HG02852 (cell line): ENCODE data around the gene ZBTB16.

ENCODE experiments used
- ATAC-seq: cut with Tn5 transposase; IDR thresholded peaks from one replicate; pipeline ENCODE4 v1.9.1; 2021; ENCODE audit warnings: mild to moderate bottlenecking, moderate library complexity; ENCODE audit not compliant: unreplicated experiment

ZBTB16 gene

DNA sequence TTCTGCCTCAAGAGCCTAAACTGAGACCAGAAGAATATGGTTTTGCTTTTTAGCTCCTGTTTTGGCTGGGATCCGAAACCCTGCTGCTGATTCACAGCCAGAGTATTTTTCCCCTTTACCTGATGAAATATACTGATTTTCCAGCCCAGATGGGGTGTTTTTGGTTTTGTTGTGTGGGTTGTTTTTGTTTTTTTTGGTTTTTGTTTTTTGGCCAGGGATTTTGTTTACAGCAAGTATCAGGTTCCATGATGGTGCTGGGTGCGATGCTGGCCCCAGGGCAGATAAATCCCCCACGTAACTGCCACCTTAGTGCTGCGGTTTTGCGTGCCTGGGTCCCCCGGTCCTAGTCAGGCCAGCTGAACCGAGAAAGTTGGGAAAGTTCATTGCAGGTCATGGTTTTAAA, 103.7 kb downstream of the ZBTB16 start:
- no peak for ATAC-seq

DNA sequence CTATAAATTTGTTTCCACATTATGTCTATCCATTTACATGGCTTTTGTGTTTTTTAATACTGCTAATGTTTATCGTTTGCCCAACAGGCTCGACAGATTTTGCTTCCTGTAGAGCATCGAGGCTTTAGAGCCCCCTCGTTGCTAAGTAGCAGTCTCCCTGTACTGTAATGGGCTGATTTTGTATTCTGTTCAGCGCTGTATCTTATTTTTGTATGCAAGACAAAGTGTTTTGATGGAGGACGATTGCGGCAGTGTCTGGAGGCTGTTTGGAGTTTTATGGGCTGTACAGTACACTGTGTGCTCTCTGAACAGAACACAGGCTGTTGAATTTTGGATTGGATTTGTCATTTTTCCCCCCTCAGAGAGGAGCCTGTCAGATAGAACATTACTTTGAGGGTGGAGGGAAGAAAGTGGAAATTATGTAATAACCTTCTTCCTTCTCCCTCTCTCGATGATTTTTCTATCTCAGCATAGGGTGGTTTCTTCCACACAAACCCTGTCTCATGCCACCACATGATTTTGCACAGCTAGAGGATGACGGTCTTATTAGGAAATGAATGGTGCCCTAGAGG, 104.4 kb downstream of the ZBTB16 start:
- no peak for ATAC-seq

DNA sequence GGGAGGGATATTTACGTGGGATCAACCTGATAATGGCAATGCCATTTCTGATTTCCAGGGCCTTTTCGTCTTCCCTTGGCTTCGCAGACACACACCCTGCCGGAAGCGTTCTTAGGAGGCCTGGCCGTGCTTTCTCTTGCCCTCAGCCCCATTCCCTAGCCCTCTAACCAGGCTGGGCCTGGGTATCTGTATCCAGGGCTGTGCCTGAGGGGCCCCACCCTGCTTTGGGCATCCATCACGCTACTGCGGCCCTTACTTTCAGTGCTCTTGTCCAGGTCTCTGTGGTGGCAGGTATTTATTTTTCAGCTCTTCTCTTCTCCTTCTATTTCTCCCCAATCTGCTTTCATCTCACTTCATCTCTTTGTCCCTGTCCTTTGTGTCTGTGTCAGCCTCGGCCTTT, 105.0 kb downstream of the ZBTB16 start:
- ATAC-seq, result no peak

DNA sequence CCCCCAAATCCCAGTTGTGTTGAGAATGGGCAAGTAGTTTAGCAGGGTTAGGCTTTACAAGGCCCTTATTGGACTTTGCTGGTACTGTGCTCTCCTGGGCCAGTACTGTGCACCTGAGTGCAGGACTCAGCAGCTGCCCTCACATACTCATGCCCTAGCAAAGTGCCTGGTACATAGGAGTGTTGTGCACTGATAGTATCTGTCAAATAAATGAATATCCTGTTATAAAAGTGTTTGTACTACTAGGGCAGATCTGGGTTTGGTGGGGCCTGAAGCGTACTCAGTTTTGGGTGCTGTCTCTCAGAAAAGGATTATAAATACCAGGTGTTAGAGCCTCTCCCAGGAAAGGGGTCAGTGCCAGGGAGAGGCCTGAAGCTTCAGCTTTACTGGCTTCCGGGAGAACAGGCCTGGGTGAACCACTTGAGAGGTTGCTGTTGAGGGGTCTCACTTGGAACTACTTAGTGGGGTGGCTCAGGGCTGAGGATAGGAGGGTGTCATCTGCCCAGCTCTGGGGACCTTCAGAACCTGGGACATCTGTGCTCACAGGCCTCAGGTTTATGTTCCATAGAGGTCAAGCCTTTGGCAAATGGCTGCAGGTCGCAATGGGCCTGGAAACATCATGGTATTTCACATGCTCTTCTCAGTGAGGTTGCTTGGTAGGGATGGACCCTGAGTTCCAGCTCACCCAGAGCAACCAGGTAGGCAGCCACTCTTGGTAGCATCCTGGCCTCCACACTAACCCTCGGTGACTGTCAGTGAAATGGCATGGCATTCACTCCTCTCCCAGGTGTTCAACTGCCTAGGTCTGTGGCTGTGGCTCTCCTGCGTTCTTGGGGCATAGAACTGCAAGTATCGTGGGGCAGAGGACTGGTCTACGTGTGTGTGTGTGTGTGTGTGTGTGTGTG, 106.1 kb downstream of the ZBTB16 start:
- no peak for ATAC-seq

DNA sequence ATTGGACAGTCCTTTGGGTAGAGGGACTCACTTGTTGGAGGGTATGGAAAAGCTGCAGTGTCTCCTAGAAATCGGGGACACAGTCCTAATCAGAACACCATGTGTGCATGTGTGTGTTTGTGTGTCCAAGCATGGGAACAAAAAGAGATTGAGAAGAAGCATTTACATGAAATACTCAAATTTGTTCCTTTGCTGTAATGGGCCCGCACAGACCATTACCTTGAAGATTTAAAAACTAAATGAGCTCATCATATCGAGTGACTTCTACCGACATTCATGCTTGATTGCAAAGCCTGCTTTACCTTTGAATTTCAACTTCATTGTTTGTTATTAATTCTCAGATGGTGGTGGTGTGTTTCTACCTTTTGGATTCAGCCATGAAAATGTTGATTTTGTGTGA, 106.9 kb downstream of the ZBTB16 start:
- no peak for ATAC-seq

DNA sequence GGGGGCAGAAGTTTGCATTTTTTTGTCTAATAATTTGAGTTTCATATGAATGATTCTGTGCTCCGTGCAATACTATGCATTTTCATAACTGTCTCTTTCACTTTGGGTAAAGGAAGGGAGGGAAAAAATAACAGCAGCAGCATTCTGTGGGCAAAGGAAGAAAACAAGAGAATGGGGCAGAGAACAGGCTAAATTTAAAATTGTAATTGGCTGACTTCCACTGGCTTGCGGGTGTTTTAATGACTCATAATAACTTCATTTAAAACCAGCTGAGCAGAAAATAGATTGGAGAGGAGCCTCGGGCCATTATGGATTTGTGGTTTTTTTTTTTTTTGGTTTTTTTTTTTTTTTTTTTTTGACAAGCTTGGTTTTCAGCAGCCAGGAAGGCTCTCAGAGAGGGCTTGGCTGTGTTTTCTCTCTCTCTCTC, 107.4 kb downstream of the ZBTB16 start:
- no peak for ATAC-seq

DNA sequence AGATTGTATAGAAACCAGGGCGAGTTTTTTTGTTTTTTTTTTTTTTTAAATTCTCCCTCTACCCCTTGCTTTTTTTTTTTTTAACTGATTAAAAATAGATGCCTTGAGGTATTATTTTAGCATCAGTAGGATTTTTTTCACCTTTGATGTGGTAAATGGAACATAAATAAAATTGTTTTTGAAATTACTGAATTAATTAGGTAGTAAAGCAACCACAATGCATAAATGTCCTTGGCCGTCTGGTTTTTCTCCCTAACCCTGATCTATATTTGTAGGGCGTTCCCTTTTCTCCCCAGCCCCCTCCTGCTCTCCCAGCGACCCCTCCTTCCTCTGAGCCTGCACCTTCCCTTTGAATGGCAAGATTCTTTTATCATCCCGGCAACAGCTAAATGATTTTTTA, 107.8 kb downstream of the ZBTB16 start:
- ATAC-seq, result no peak

DNA sequence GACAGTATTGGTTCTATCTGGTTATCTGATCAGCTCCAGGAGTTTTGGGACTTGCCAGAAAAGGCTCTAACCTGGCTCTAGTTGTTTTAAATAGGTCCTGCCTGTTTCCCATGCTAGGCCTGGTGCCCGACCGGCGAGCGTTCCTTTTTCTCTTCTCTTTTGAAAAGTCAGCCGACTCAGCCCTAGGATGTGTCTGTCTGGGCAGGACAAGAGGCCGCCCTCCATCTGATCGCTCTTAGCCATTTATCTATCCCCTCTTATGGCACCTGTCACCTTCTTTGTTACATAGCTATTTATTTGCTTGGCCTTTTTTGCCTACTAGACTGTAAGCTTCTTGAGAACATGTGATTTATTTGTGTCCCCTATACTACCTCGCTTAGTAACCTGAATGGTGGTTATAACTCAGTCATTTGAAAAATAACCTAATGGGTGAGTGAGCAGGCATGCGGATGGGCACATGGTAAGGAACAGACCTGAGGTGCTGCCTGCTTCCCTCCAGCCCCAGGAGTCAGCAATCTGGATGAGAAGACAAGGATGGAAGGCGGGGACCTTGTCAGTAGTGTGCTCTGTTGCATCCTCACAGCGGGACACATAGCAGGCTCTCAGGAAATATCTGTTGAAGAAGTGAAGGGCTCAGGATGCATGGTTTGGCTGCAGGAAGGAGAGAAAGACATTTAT, 108.4 kb downstream of the ZBTB16 start:
- ATAC-seq, result no peak

DNA sequence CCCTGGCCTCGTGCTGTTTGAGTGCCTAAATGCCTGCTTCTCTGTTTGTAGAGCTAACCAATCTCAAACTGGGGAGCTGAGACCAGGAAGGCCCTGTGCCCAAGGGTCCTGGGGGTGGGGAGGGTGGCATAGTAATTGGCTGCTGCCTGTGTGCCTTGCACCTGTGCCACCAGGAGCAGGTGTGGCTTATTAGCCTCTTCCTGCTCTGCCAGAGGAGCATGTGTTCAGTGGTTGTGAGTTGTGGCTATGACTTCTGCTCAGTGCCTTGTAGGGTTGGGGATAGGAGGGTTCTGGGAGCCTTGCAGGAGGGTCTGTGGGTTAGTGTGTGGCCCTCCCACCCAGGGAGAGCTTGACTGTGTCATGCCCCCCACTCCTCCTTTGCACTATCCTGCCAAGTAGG, 109.2 kb downstream of the ZBTB16 start:
- ATAC-seq, result no peak

DNA sequence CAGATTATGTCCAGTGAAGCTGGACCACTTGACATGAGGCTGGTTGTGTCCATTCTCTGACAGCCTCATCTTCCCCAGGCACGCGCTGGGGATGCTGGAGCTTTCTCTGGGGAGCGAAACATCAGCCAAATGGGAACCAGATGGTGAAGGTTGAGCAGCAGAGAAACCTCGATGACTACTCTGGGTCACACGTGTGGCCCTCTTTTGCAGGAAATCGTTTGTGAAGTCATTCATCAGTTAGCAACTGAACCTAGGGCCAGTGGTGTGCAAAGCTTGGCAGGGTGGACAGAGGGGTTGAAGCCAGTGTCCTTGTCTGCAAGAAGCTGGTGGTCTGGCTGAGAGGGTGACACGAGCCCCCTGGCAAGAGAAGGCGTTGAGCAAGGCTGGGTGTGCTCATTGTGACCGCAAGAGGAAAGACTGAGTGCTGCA, 109.8 kb downstream of the ZBTB16 start:
- no peak for ATAC-seq

DNA sequence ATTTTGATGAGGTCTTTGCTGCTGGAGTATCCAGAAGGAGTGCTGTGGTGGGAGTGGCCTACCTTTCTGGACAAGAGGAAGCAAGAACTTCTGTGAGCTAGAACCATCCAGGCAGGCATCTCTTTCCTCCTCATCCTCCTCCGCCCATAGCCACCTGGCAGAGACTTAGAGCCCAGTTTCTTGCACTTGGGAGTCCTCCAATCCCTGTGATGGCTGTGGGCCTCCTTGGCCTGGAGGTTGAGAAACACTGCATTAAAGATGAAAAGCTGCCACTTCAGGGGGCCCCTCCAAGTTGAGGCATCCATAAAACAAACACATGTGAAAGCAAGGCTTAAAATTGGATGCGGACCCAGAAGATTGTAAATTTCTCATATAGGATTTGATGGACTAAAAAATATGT, 110.3 kb downstream of the ZBTB16 start:
- ATAC-seq, result no peak

DNA sequence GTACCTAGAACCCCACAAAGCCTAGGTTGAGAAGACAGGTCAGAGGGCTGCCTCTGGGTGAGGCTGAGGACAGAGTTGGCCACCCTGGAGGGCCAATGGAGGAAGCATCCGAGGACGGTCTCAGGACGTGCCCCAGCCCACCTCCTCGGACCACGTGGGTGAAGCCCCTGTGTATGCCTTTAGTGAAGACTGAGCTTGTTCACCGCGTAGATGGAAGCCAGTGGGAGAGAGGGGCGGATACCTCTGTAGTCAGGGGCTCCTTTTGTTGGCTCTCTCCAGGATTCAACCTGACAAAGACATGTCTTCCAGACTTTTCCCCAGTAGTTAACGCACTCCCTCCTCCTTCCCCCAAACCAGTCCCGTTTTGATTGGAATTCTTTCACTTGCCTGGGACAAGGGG, 110.7 kb downstream of the ZBTB16 start:
- no peak for ATAC-seq

DNA sequence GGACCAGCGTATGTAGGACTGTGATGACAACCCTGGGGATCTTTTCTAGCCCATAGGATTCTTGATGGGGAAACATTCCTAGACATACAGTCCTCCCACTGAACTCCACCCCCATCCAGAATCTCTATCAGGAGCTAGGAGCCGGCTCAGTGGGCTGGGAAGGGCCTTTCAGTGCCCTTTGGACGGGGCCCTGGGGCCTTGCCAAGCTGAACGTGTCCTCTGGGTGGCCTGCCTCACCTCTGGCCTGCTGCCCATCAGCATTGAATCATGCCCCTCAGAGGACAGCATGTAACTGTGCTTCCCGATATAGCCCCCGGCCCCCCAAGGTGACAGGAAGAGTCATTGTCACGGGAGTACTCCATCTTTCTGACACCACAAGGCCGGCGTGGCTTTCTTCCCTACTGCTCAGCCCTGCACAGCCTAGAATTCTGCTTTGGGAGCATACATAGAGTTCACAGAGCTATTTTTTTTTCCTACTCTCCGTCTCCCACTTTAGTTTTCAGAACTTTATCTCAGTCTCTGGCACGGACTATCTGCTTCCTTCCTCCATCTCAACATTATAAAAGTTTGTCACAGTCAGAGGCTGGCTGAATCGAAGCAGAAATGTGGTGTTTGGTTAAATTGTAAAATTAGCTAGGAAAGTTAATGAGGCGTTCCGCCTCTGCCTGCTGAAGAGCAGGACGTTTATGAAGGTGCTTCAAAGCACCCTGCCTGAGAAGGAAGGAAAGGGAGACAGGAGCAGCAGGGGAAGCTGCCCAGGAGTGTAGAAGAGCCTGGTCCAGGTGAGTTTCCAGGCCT, 111.9 kb downstream of the ZBTB16 start:
- ATAC-seq, result no peak

DNA sequence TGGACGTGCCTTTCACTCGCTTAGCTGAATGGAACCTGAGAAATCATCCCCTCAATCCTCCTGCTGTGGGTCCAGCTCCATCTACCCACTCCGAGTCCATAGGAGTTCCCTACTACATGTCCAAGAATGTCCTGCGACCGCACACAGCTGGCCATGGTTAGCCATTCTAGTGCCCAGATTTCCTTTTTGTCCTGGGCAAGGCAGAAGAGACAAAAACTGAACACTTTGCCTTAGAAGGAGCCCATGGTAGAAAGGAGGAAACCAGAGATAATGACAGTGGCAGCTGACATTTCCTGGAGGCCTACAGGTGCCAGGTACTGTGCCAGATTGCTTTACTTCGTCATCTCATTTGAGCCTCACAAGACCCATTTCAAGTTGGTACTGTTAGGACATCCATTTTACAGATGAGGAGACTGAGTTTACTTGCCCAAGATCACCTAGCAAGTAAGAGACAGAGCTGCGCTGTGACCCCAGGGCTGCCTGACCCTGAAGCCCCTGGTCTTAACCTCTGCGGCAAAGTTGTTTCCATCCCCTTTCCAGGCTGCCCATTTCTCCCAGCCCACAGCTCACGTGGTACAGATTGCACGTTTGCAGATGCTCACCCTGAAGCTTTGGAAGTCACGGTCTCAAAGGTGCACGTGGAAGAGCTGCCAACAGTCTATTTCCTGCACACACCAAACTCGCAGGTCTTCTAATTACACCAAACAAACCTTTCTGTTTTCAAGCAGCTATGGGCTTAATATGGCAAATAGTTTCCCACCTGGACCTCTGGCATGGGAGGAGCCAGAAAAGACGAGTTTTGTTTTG, 112.7 kb downstream of the ZBTB16 start:
- no peak for ATAC-seq

DNA sequence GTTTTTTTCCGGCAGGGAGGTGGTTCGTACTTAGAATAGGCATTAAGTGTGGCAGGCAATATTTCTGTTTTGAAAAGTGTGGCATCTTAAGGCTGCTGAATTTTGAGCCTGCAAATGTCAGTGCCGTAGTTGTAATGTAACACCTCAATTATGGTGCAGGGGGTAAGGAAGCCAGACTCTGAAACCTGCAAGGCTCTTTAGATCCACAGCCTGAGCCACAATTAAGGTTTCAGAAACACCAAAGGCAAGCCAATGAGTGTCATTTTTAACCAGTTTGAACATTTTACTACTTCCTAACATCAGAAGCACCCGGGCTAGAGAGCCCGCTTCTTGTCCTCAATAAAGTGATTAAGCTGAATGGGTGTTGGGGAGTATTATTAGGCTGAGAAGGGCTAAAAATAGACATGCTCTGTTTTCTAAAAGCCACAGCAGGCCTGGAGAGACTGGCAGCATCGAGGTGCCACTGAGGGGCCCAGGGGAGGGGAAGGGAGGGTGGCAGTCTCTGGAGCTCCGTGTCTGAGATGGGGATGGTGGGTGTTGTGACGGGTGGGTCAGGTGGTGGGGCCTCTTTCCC, 113.4 kb downstream of the ZBTB16 start:
- no peak for ATAC-seq

DNA sequence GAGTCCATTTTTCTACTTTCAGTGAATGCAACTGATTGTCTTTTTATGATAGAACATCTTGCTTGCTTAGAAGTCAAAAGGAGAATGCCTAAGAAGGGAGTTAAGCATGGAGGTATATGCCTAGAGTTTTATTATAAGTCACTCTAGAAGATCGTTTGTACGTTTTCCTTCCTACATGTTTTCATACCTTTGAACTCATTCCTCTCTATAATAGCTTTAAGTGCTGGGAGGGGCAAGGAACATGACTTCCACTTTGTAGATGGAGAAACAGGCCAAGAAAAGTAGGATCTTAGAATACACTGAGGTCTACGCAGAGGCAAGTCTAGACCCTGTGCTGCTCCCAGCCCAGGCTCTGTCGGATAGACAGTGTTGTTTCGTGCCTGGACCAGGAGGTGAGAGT, 114.3 kb downstream of the ZBTB16 start:
- ATAC-seq, result no peak

DNA sequence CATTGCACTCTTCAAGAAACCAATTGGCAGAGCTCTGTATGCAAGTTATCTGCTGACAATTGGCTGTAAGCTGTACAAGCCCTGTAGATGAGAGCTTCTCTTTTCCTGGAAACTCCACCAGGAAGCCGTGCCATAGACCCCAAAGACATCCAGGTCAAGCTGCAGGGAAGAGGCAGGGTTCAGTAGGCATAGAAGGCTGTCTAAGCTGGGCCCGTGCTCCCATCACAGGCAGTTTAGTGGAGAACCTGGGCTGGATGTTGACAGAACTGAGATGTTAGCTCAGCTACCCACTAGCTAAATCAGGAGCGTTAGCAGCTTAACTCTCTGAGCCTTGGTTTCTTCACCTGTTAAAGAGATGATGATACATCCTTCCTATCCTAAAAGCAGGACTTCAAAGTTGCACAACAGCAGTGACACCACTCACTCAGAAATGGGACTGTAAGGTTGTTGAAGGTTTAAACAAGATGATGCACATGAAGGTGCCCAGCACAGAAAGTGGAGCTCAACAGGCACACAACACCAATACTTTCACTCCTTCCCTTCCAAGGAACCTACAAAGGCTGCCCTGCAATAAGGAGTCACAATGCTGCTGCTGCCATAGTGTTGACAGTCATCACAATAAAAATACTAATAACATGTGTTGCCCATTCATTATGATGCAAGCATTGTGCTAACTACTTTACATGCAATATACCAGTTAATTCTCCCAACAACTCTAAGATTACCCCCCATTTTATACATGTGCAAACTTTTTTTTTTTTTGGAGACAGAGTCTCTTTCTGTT, 115.4 kb downstream of the ZBTB16 start:
- ATAC-seq, result no peak

DNA sequence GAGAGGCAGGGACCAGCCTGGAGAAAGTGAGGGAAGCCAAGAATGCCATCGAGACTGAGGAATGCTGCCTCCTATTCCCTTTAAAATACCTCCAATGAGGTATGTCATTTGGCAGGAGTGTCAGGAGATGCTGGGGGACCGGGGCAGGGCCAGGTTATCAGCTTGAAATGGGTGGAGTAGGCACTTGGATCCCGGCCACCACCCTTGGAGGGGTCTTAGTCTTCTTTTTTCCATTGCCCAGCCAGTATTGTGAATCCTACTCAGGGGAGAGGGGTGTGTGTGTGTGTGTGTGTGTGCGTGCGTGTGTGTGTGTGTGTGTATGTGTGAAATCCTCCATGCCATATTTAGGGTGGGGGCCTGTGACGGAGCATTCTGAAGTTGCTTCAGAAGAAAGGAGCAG, 116.2 kb downstream of the ZBTB16 start:
- no peak for ATAC-seq

DNA sequence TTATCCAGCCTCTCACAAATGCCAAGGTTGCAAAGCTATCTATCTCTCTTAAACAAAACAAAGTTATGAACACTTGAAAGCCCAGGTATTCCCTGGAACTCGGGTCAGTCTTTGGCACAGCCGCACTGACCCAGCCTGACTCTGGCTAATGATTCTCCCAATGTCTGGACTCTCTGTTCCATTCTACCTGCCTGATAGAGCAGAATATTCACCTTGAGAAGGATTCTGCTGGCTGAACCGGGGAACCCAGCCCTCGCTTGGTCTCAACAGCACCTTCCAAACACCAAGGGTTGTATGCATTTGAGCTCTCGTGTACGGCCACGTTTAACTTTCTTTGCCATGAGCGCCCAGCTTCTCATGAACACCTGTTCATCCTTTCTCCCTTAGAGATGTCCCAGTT, 116.8 kb downstream of the ZBTB16 start:
- no peak for ATAC-seq
